ENCODE data around the gene GTF3C2.
A peak's percentile ranks its signal among the peaks of the same experiment; 100 is the strongest.

The GTF3C2 gene

GRCh38 chr2:27356382-27357181 lies at the start of gene GTF3C2:
TSS of gene GTF3C2 (minus strand) at chr2:27356764. CDS start at chr2:27343554, 13,210 bp downstream.
- peak; percentile 98 for DNase-seq

- DNase-seq, result no peak
These were observed 44.0 kb upstream of the GTF3C2 start for GRCh38 chr2:27400348-27401135.

DNA sequence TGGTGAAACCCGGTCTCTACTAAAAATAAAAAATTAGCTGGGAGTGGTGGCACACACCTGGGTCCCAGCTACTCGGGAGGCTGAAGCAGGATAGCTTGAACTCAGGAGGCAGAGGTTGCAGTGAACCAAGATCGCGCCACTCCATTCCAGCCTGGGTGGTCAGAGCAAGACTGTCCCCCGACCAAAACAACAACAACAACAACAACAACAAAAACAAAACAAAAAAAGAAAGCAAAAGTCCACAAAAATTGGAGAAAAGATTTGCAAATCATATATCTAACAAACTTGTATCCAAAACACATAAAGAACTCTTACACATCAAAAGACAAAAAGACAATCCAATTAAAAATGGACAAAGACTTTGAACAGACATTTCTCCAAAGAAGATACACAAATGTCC lies 42.4 kb upstream of the GTF3C2 start:
- DNase-seq, result no peak

GRCh38 chr2:27393225-27393624 lies 36.7 kb upstream of the GTF3C2 start:
- no peak for DNase-seq

- DNase-seq, result no peak
These were observed 34.5 kb upstream of the GTF3C2 start for GRCh38 chr2:27390822-27391679.

- DNase-seq, result no peak
These were observed 25.1 kb upstream of the GTF3C2 start for GRCh38 chr2:27381577-27382181.

DNA sequence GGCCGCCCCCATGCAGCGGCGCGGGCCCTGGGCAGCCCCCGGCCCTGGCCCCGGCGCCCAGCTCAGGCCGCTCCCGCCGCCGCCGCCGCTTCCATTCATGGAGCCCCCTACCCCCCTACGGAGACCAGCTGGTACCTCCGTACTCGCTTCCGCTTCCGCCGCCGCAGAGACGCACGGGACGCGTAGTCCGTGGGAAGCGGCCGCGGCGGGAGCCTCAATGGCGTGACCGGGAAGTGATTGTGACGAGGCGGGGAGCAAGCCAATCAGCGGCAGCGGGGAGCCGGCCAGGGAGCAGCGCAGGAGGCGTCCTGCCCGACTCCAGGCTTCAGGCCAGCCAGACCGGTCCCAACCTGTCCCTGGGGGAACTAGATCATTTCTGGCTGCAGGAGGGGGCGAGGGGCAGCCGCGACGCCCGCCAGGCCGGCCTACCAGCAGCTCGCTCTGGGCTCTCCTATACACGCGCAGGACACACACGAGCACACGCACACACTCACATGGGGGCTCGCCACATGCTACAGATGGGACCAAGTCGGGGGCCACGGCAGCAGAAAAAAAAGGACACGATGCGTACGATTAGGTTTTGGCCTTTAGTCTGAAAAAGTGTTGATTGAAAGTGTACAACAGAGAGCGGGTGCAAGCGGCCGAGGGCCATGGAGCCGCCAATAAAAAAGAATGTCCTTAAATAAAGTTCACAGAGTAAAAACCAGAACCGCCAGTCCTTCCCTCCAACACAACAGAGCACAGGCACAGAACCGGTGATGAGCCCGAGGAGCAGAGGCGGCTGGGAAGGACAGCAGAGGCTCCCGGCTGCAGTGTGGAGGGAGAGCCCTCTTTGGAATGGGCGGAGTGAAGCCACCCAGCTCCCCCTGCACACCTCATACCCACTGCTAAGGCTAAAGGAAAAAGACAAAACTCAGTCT lies 24.3 kb upstream of the GTF3C2 start, which contains the start of gene ZNF513:
Gene ZNF513, minus strand, starts transcription at position 109 of the 920 bp plus-strand sequence. CDS start 208 bp downstream, outside the sequence.
- peak; percentile 95 for DNase-seq

DNA sequence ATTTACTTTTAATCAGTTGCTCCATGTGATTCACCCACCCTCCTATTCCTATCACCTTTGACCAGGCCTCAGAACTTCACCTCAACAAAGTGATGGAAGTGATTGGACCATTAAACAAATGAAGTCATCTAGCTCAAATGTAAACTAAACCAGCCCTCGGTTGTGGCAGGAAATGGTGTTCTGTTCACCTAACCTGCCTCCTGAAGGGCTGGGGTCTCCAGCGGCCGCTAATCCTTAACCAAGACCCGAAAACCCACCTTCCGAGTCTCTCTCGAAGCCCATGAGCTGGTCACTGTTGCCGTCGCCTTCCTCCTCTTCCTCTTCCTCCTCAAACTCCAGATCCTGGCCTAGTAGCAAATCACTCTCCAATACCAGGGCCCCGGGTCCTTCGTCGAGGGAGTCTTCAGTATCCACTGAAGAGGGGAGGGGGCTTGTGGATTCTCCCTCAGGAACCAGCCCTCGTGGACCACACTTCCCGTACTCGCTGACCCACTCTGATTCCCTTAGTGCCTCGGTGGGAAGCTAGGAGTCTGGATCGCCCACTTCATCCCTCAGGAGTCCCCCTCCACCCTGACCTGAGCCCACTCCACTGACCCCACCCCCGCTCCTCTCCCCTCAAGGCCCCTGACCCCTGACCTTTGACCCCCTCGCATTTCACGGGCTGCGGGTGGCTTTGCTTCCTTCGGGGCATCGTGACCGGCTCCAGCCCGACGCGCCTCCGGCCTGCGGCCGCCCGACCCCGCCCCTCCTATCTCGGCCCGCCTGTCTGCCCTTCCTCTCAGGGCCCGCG lies 23.5 kb upstream of the GTF3C2 start:
- DNase-seq, result peak; percentile 54

DNA sequence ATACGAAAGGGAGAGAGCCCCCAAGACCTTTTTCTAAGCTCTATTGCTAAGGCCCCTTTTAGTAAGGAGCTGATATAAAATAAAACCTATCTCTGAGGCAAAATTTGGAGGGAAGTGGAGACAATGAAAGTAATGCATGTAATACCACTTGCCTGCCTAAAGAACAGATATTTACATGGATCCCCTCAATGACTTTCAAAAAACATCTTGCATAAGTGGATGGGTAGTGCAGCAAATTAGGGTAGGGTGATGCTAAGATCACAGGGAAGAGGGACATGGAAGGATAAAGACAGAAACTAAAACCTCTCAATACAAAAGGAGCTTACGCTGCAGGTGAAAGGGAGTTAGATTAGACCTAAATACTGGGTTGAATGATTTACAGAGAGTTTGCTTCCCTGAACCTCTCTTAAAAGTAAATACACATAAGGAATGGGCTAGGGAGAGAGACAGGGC lies 22.8 kb upstream of the GTF3C2 start:
- no peak for DNase-seq

- no peak for DNase-seq
These were observed 22.3 kb upstream of the GTF3C2 start for GRCh38 chr2:27378809-27379290.

DNA sequence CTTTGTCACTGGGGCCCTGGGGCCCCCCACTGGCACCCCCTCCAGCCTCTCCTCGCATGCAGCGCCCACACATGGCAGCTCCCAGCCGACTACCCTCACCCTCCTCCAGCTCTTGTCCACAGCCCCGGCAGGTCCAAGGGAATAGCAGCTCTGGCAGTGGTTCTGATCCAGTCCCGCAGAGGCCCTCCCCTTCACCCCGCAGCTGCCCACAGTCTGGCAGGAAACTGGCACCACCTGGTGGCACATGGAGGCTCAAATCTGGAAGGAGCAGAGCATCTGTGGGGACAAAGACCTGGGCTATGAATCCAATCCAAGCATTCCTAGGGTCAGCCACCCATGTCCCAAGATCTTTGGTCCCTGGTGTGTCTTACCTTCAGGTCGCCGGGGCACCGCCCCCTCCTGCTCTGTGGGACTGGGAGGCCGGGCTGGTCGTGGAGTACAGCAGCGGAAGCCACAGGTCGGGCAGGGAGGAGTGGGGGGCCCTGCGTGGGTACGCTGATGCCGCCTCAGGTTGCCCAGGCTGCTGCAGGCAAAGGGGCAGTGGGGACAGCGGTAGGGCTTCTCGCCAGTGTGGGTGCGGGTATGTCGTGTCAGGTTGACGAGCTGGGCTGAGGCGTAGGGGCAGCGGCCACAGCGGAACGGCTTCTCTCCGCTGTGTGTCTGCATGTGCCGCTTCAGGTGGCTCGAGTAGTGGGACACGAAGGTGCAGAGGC lies 21.7 kb upstream of the GTF3C2 start:
- DNase-seq, result no peak

DNA sequence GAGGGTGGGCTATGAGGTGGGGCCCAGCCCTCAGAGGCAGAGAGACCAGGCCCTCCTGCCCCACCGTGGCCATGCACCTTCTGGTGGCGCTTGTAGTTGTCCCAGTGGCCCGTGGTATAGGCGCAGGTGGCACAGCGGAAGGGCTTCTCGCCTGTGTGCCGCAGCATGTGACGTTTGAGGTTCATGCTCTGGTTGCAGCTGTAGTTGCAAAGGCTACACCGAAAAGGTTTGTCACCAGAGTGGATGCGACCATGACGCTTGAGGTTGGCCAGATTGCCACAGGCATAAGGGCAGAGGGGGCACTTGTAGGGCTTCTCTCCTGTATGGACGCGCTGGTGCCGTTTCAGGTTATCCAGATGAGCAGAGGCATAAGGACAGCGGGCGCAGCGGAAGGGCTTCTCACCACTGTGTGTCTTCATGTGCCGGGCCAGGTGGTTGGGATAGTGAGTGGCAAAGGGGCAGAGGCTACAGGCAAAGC lies 21.1 kb upstream of the GTF3C2 start:
- DNase-seq, result no peak

GRCh38 chr2:27376866-27377617 lies 20.5 kb upstream of the GTF3C2 start:
- no peak for DNase-seq

DNA sequence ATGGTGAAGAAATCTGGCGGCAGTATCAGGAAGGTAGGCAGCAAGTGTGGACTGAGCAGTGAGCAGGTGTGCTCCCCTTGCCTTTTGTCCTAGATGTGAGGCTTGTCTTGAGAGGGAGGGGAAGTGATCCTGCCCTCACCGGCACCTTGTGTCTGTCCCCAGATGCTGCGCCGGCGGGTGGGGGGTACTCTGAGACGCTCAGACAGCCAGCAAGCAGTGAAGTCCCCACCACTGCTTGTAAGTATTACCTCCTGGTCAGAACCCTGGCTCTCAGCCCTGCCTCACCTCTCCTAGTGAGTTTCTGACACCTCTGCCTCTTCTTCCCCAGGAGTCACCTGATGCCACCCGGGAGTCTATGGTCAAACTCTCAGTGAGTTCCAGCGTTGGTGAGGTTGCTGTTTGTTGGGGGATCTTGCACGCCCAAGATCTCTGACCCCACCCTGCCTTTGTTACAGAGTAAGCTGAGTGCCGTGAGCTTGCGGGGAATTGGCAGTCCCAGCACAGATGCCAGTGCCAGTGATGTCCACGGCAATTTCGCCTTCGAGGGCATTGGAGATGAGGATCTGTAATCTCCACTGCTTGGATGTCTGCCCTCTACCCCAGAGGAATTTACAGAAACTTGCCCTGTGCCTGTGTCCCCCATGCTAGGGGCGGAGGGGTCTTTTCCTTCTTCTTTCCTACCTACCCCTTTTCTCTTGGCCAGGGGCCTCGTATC lies 19.7 kb upstream of the GTF3C2 start:
- no peak for DNase-seq

DNA sequence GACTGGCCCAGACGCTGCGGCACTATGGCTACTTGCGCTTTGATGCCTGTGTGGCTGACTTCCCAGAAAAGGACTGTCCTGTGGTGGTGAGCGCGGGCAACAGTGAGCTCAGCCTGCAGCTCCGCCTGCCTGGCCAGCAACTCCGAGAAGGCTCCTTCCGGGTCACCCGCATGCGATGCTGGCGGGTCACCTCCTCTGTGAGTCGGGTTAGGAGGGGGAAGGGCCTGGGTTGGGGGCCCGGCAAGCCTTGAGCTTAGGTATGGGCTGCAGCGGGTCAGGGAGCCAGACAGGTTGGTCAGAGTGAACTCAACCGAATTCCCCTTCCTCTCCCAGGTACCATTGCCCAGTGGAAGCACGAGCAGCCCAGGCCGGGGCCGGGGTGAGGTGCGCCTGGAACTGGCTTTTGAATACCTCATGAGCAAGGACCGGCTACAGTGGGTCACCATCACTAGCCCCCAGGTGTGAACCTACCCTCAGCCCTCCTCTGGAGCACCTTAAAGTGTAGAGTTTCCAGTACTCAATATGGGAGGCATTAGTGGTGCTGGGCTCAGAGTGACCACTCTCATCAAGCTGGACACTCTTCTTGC lies 19.0 kb upstream of the GTF3C2 start:
- DNase-seq, result no peak

GRCh38 chr2:27373567-27373966 lies 17.0 kb upstream of the GTF3C2 start:
- no peak for DNase-seq

DNA sequence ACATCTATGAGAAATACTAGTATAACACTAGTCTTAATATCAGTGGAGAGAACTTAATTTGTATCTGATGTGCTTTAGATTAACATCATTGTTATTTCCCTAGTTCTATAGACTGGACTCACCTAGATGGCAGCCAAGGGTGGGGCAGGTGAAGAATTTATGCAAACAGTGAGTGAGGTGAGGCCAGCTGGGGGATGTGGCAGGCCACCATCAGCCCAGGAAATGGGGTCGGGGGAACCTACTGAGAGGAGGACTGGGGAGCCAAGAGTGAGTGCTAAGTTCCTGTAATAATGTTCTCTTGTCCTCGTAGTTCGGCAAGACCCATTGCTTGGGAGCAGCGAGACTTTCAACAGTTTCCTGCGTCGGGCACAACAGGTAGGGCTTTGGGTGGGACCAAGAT lies 16.4 kb upstream of the GTF3C2 start:
- DNase-seq, result no peak
